IMR-90 (cell line): ENCODE data around the gene SPATA13. TPM values are rescaled to one million over a fixed set of nuclear protein-coding genes. Genes with fewer than 3 reads are reported as not detected.

Experiments used
- ATAC-seq: fragments of 200-7000 bp; cut with Tn5 transposase; 2 replicates; pipeline ENCODE4 v1.9.1; 2020; ENCODE audit warnings: low read depth, mild to moderate bottlenecking, moderate library complexity
- BruUV-seq: library from RNA; stranded (reverse); fragments of 400-500 nt; replicated peaks from 2 replicates; lab custom pipeline; 2021; lab: Mats Ljungman, UMichigan
- CTCF ChIA-PET: fragments of 300-600 bp; formaldehyde crosslinking; extraction: SDS; loops from one replicate; lab custom pipeline; 2021; ENCODE audit warnings: antibody characterized with exemption; lab: Yijun Ruan, JAX
- POLR2A ChIA-PET: fragments of 300-600 bp; sonication (Branson Sonifier 250); formaldehyde crosslinking; loops from one replicate; lab custom pipeline; 2022; ENCODE audit warnings: antibody characterized with exemption; ENCODE audit not compliant: unreplicated experiment; lab: Charles Lee
- DNase-seq: peaks from one replicate; pipeline ENCODE4 v3.0.0; 2013
- H2AFZ ChIP-seq: replicated peaks from 2 replicates; pipeline ENCODE3; 2013; ENCODE audit warnings: low read length, mild to moderate bottlenecking; ENCODE audit not compliant: poor library complexity
- H2AK5ac ChIP-seq: 2 replicates; pipeline ENCODE4 v1.6.1; 2013; ENCODE audit warnings: low read depth, low read length, inconsistent platforms
- H2AK9ac ChIP-seq: replicated peaks from 2 replicates; pipeline ENCODE3; 2013; ENCODE audit warnings: mild to moderate bottlenecking, low read depth, low read length, moderate library complexity; ENCODE audit not compliant: poor library complexity
- H2BK120ac ChIP-seq: 2 replicates; pipeline ENCODE4 v1.6.1; 2013; ENCODE audit warnings: low read depth, low read length, inconsistent platforms
- H2BK15ac ChIP-seq: 3 replicates; pipeline ENCODE4 v1.6.1; 2013; ENCODE audit warnings: low read depth, low read length, inconsistent platforms
- H2BK20ac ChIP-seq: 2 replicates; pipeline ENCODE4 v1.6.1; 2013; ENCODE audit warnings: low read depth, mild to moderate bottlenecking, inconsistent platforms, low read length, moderate library complexity
- H2BK5ac ChIP-seq: 2 replicates; pipeline ENCODE4 v1.6.1; 2013; ENCODE audit warnings: mild to moderate bottlenecking, low read depth, low read length, inconsistent platforms; ENCODE audit not compliant: poor library complexity, severe bottlenecking
- H3K14ac ChIP-seq: replicated peaks from 2 replicates; pipeline ENCODE4 v1.6.1; 2013; ENCODE audit warnings: low read depth, low read length, inconsistent platforms
- H3K18ac ChIP-seq: 2 replicates; pipeline ENCODE4 v1.6.1; 2013; ENCODE audit warnings: low read depth, low read length, control low read depth
- H3K23ac ChIP-seq: 2 replicates; pipeline ENCODE4 v1.6.1; 2013; ENCODE audit warnings: low read depth, low read length, inconsistent platforms
- H3K27ac ChIP-seq: 2 replicates; pipeline ENCODE4 v1.5.1; 2013; ENCODE audit warnings: mild to moderate bottlenecking, control low read depth, low read length; ENCODE audit not compliant: insufficient read depth
- H3K27me3 ChIP-seq: 2 replicates; pipeline ENCODE4 v1.6.1; 2013; ENCODE audit warnings: low read length; ENCODE audit not compliant: control insufficient read depth, insufficient read depth
- H3K36me3 ChIP-seq: 2 replicates; pipeline ENCODE4 v1.6.1; 2013; ENCODE audit warnings: low read length, mixed read lengths; ENCODE audit not compliant: control insufficient read depth, insufficient read depth
- H3K4ac ChIP-seq: 2 replicates; pipeline ENCODE4 v1.6.1; 2013; ENCODE audit warnings: low read depth, low read length, inconsistent platforms
- H3K4me1 ChIP-seq: 2 replicates; pipeline ENCODE4 v1.6.1; 2013; ENCODE audit warnings: low read length, mixed read lengths; ENCODE audit not compliant: control insufficient read depth, insufficient read depth
- H3K4me2 ChIP-seq: 2 replicates; pipeline ENCODE4 v1.6.1; 2013; ENCODE audit warnings: low read depth, mild to moderate bottlenecking, control low read depth, low read length, moderate library complexity
- H3K4me3 ChIP-seq: 2 replicates; pipeline ENCODE4 v1.5.1; 2013; ENCODE audit warnings: low read depth, mild to moderate bottlenecking, control low read depth, low read length, moderate library complexity; ENCODE audit not compliant: insufficient read depth
- H3K56ac ChIP-seq: 2 replicates; pipeline ENCODE4 v1.6.1; 2013; ENCODE audit warnings: low read length, inconsistent platforms; ENCODE audit not compliant: insufficient read depth; ENCODE audit errors: extremely low read depth
- H3K79me1 ChIP-seq, 2 experiments: 2 replicates each; pipeline ENCODE4 v1.6.1; 2013; ENCODE audit warnings: low read length in 2 of 2, inconsistent platforms in 1 of 2, low read depth in 1 of 2
- H3K9ac ChIP-seq: 2 replicates; pipeline ENCODE4 v1.6.1; 2013; ENCODE audit warnings: low read depth, low read length, control low read depth
- H3K9me1 ChIP-seq: 2 replicates; pipeline ENCODE4 v1.6.1; 2013; ENCODE audit warnings: low read length, inconsistent platforms; ENCODE audit not compliant: insufficient read depth
- H3K9me3 ChIP-seq: 2 replicates; pipeline ENCODE4 v1.6.1; 2013; ENCODE audit warnings: low read length; ENCODE audit not compliant: control insufficient read depth, insufficient read depth
- H4K20me1 ChIP-seq: 2 replicates; pipeline ENCODE4 v1.6.1; 2013; ENCODE audit warnings: low read length, inconsistent platforms; ENCODE audit not compliant: insufficient read depth
- H4K5ac ChIP-seq: 2 replicates; pipeline ENCODE4 v1.6.1; 2013; ENCODE audit warnings: mild to moderate bottlenecking, low read depth, low read length, control low read depth
- H4K8ac ChIP-seq, 2 experiments: 2 replicates each; pipeline ENCODE4 v1.6.1; 2013; ENCODE audit warnings: low read depth in 2 of 2, low read length in 2 of 2, control low read depth in 1 of 2, inconsistent platforms in 1 of 2
- H4K91ac ChIP-seq: 2 replicates; pipeline ENCODE4 v1.6.1; 2013; ENCODE audit warnings: low read depth, low read length, inconsistent platforms; ENCODE audit not compliant: insufficient read depth
- CHD1 ChIP-seq: IDR thresholded peaks from 2 replicates; pipeline ENCODE4 v1.6.1; 2012; ENCODE audit warnings: low read depth, low read length, improper control_type of control experiment
- MAFK ChIP-seq: IDR thresholded peaks from 2 replicates; pipeline ENCODE4 v1.6.1; 2012; ENCODE audit warnings: low read depth, low read length, improper control_type of control experiment
- MAZ ChIP-seq: IDR thresholded peaks from 2 replicates; pipeline ENCODE4 v1.6.1; 2012; ENCODE audit warnings: low read depth, mild to moderate bottlenecking, low read length, improper control_type of control experiment, moderate library complexity, borderline replicate concordance
- MXI1 ChIP-seq: IDR thresholded peaks from 2 replicates; pipeline ENCODE4 v1.6.1; 2012; ENCODE audit warnings: low read depth, mild to moderate bottlenecking, low read length, moderate library complexity, borderline replicate concordance
- NFE2L2 ChIP-seq: fragments of 150-350 bp; IDR thresholded peaks from 2 replicates; pipeline ENCODE4 v1.6.1; 2016; ENCODE audit warnings: low read depth, mild to moderate bottlenecking, low read length
- POLR2A ChIP-seq: IDR thresholded peaks from 2 replicates; pipeline ENCODE4 v1.6.1; 2012; ENCODE audit warnings: mild to moderate bottlenecking, low read depth, low read length
- RAD21 ChIP-seq: IDR thresholded peaks from 2 replicates; pipeline ENCODE4 v1.6.1; 2012; ENCODE audit warnings: low read length, improper control_type of control experiment
- SMC3 ChIP-seq: fragments of 150-350 bp; IDR thresholded peaks from 2 replicates; pipeline ENCODE4 v1.6.1; 2016; ENCODE audit warnings: low read depth, mild to moderate bottlenecking, antibody characterized with exemption, low read length, moderate library complexity
- WGBS, 2 experiments: methylation state at CpG; one replicate each; pipeline versions ENCODE4 v1.1.5 to v1.1.7; 2013; ENCODE audit warnings: missing lambda C conversion rate in 2 of 2; ENCODE audit not compliant: insufficient read length in 1 of 2; ENCODE audit errors: extremely low coverage in 2 of 2; 5-methylcytosine and 5-hydroxymethylcytosine counted together
- dilution Hi-C: fragments of 300-500 bp; cut with HindIII; formaldehyde crosslinking; loops from one replicate; pipeline ENCODE4 v1.14.3; 2018; ENCODE audit warnings: low sequenced_read_pairs; ENCODE audit not compliant: unreplicated experiment
- in situ Hi-C: fragments of 300-500 bp; cut with MboI; formaldehyde crosslinking; loops from 3 replicates; pipeline ENCODE4 v1.14.3; 2019; ENCODE audit warnings: low sequenced_read_pairs, inconsistent platforms, mixed read lengths
- intact Hi-C: fragments of 100-400 bp; cut with micrococcal nuclease; formaldehyde crosslinking; loops from 2 replicates; pipeline ENCODE4 v1.10.0; 2022
- polyA plus RNA-seq, 3 experiments: library from polyadenylated mRNA; depleted of rRNA; stranded (reverse); fragments of >200 nt; gene quantifications; 2 replicates each; pipeline ENCODE4 v1.2.3, GENCODE V29; 2012; ENCODE audit warnings: low replicate concordance in 1 of 3
- total RNA-seq: library from RNA; depleted of rRNA; stranded (reverse); fragments of >200 nt; gene quantifications from 2 replicates; pipeline ENCODE4 v1.2.3, GENCODE V29; 2012
- TF ChIP-seq, protein P1 (sequence below): fragments of 150-350 bp; IDR thresholded peaks from 2 replicates; pipeline ENCODE4 v1.6.1; 2017; ENCODE audit warnings: mild to moderate bottlenecking, antibody characterized with exemption, low read length, low read depth

Gene SPATA13
- total and polyA plus RNA-seq, 2 of the 4 experiments (the other 2 are of a cell fraction): 10.5 to 12.5 TPM

DNA sequence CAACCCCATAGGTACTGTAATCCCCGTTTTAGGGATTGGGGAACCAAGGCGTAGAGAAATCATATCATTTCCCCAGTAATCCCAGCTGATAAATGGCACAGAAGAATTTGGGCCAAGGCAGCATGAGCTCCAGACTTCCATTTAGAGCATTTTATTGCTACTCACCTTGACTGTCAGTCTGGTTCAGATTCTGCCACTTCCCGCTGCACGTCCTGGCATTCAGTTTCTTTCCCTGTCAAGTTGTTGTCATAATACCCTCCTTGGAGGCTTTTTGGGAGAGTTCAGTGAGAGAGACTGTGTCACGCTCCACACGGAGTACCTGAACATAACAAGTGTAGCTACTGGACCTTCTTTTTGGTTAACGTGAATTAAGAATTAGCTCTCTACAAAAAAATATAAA, 141.4 kb downstream of the SPATA13 start:
- Histone ChIP-seq H3K4me3 (no peak overlapping the region), H2BK15ac (no peak overlapping the region), H2BK20ac (no peak overlapping the region), H4K8ac (no peak overlapping the region), H4K5ac (no peak overlapping the region), H3K79me1 (0 out of 4 replicates have a peak, but pooled peaks cover 0 to 3% of the 10 kb centered on the region in 2 experiments), H2AK9ac (no peak overlapping the region), H3K9me3 (no peaks in the 10 kb centered on the region), H3K27ac (no peak overlapping the region), H3K23ac (no peak overlapping the region), H2AFZ (no peak overlapping the region), H2BK5ac (no peak overlapping the region), H3K4me1 (peaks cover 11% of the 10 kb centered on the region), H3K9ac (no peak overlapping the region), H3K36me3 (peaks cover 51% of the 10 kb centered on the region), H3K4ac (no peak overlapping the region), H4K20me1 (peaks cover under 1% of the 10 kb centered on the region), H2AK5ac (no peak overlapping the region), H3K14ac (no peak overlapping the region), H3K18ac (no peak overlapping the region), H2BK120ac (no peak overlapping the region), H3K27me3 (no peaks in the 10 kb centered on the region), H3K9me1 (peaks cover 6% of the 10 kb centered on the region), H3K4me2 (no peak overlapping the region), H4K91ac (no peak overlapping the region), H3K56ac (no peak overlapping the region)
- dilution Hi-C loops (no loop called here), intact Hi-C loops (no loop called here), in situ Hi-C loops (no loop called here)
- DNase-seq (no peak), ATAC-seq (no peak)
- ChIA-PET POLR2A (no interaction called here), CTCF (no interaction called here)
- TF ChIP-seq SMC3 (no peak), CHD1 (no peak), MAFK (no peak), POLR2A (no peak), NFE2L2 (no peak), MAZ (no peak), RAD21 (no peak), MXI1 (no peak)
- TF ChIP-seq, protein P1, sequence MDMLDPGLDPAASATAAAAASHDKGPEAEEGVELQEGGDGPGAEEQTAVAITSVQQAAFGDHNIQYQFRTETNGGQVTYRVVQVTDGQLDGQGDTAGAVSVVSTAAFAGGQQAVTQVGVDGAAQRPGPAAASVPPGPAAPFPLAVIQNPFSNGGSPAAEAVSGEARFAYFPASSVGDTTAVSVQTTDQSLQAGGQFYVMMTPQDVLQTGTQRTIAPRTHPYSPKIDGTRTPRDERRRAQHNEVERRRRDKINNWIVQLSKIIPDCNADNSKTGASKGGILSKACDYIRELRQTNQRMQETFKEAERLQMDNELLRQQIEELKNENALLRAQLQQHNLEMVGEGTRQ: no peak
- no TSS peak for BruUV-seq
- 80% methylated on average over 2 of the region's 7 CpGs; no CpG with 5 or more reads in 1 of the 2 experiments for WGBS, 2 experiments
